CD4-positive, alpha-beta memory T cell (primary cell): ENCODE measurements around the gene PRDX3. TPM values are rescaled to one million over a fixed set of nuclear protein-coding genes. Genes with fewer than 3 reads are reported as not detected.
A peak's percentile ranks its signal among the peaks of the same experiment; 100 is the strongest.

ENCODE experiments used
- CTCF ChIA-PET: fragments of 350-600 bp; sonication (Branson Sonifier 250); formaldehyde crosslinking; loops from one replicate; lab custom pipeline; 2021; ENCODE audit warnings: inconsistent platforms; ENCODE audit not compliant: partially characterized antibody; lab: Charles Lee
- POLR2A ChIA-PET: fragments of 350-600 bp; sonication (Branson Sonifier 250); formaldehyde crosslinking; loops from one replicate; lab custom pipeline; 2021; ENCODE audit not compliant: partially characterized antibody; lab: Charles Lee
- DNase-seq, 5 donors: peaks; one replicate each; pipeline versions ENCODE4 v3.0.0 to v3.0.0-alpha.2; 2020 to 2022; ENCODE audit warnings: mixed read lengths in 1 of 5
- H3K27ac ChIP-seq: one replicate; pipeline ENCODE4 v1.7.0; 2013; ENCODE audit warnings: low read depth, low read length
- H3K27me3 ChIP-seq: 2 replicates; pipeline ENCODE4 v1.7.0; 2013; ENCODE audit warnings: mild to moderate bottlenecking, low read length, moderate library complexity; ENCODE audit not compliant: insufficient read depth
- H3K36me3 ChIP-seq: 2 replicates; pipeline ENCODE4 v1.7.0; 2013; ENCODE audit warnings: mild to moderate bottlenecking, low read length, moderate library complexity; ENCODE audit not compliant: insufficient read depth
- H3K4me1 ChIP-seq: 2 replicates; pipeline ENCODE4 v1.7.0; 2013; ENCODE audit warnings: mild to moderate bottlenecking, low read length, moderate library complexity; ENCODE audit not compliant: insufficient read depth
- H3K4me3 ChIP-seq, 2 donors: one replicate each; pipeline ENCODE4 v1.7.0; 2013; ENCODE audit warnings: low read length in 2 of 2, mild to moderate bottlenecking in 1 of 2
- H3K9me3 ChIP-seq, 2 donors: one replicate each; pipeline ENCODE4 v1.7.0; 2013; ENCODE audit warnings: low read length in 2 of 2, control low read depth in 1 of 2; ENCODE audit not compliant: control insufficient read depth in 1 of 2
- H3K27ac Mint-ChIP-seq, 7 donors: one replicate each; pipeline ENCODE4 v1.8.0; 2020 to 2021; ENCODE audit warnings: mixed read lengths in 7 of 7, mild to moderate bottlenecking in 6 of 7, inconsistent platforms in 3 of 7, moderate library complexity in 3 of 7
- H3K27me3 Mint-ChIP-seq, 2 donors: one replicate each; pipeline ENCODE4 v1.8.0; 2020 to 2021; ENCODE audit warnings: mixed read lengths in 2 of 2
- H3K36me3 Mint-ChIP-seq, 2 donors: one replicate each; pipeline ENCODE4 v1.8.0; 2020 to 2021; ENCODE audit warnings: mixed read lengths in 2 of 2, inconsistent platforms in 1 of 2, mild to moderate bottlenecking in 1 of 2
- H3K4me1 Mint-ChIP-seq, 4 donors: one replicate each; pipeline ENCODE4 v1.8.0; 2020 to 2021; ENCODE audit warnings: mixed read lengths in 4 of 4, mild to moderate bottlenecking in 1 of 4
- H3K4me3 Mint-ChIP-seq, 8 donors: one replicate each; pipeline ENCODE4 v1.8.0; 2020 to 2021; ENCODE audit warnings: mixed read lengths in 8 of 8, mild to moderate bottlenecking in 7 of 8, moderate library complexity in 6 of 8, inconsistent platforms in 3 of 8
- H3K9me3 Mint-ChIP-seq, 8 donors: one replicate each; pipeline ENCODE4 v1.8.0; 2020 to 2021; ENCODE audit warnings: mixed read lengths in 8 of 8, mild to moderate bottlenecking in 5 of 8, inconsistent platforms in 3 of 8, moderate library complexity in 1 of 8
- intact Hi-C: fragments of 100-400 bp; cut with micrococcal nuclease; formaldehyde crosslinking; loops from one replicate; pipeline ENCODE4 v1.15.1; 2023
- polyA plus RNA-seq, 2 donors: library from polyadenylated mRNA; unstranded; fragments of 300-500 nt; fragmentation: Illumina TruSeq; gene quantifications; one replicate each; pipeline ENCODE4 v1.2.3, GENCODE V29; 2021
- total RNA-seq, 2 experiments: library from RNA; stranded (reverse); gene quantifications; one replicate each; pipeline ENCODE4 v1.2.3, GENCODE V29; 2021

Gene PRDX3
- total and polyA plus RNA-seq, 4 experiments from 2014 or later = 34.3 to 127 (median 81.6) TPM

DNA sequence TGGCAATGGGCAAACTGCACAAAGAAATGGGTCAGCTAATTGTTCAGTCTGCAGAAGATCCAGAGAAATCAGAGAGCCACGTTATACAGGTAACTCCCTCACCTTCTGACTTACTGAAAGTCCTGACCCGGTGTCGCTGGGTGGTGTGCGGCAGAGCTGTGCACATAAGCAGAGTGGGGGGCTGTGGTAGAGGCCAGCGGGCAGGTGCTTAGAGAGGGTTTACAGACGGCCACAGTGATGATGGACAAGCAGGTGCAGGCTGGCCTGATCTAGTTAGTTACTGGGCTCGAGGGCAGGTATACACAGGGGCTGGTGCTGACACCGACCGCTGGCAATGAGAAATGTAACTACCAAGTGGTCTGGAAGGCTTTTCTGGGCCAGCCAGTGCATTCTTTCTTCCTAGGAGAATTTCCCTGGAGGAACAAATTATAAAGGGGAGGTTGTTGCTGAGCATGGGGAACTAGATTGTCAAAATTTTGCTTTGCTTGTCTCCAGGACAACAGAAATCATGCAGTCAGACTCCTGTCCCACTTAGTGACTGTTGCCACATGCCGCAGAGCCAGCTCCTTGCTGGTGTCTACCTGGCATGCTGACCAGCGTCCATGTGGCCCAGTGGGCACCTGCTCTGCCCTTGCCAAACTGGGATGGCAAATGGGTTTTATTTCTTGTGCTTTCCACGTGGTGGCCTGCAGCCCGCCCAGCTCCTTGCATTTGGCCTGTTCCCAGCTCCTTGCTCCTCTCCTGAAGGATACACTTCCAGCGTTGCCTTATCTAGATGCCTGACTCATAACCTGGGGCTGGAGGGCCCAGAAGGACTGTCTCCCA, 45.9 kb downstream of the PRDX3 start:
- intact Hi-C loops = loop anchor here (5.0 kb wide), 1 partner anchor 45 kb away; the partner anchor contains the start of gene PRDX3
- peaks cover 40% of the 10 kb centered on the region for H3K4me1 ChIP-seq
- H3K36me3 ChIP-seq = peaks cover 30% of the 10 kb centered on the region
- POLR2A ChIA-PET = interaction anchor here (0.6 to 3.6 kb wide), 10 partner anchors 14 to 518 kb away, joined by 3 to 23 read pairs (median 6); partner anchors contain the start of genes BAG3, DENND10, EIF3A and GRK5
- Mint-ChIP-seq H3K4me1 (peaks cover 31 to 49% (median 38%) of the 10 kb centered on the region in 4 donors), H3K27me3 (no peaks in the 10 kb centered on the region), H3K36me3 (peaks cover 41 to 56% of the 10 kb centered on the region in 2 donors), H3K9me3 (no peaks in the 10 kb centered on the region), H3K4me3 (peak overlapping the region in 4 of 8 donors; percentile 33 to 96 (median 90)), H3K27ac (peak overlapping the region; percentile 31 to 99 (median 95))
- no peak for DNase-seq
- H3K27ac ChIP-seq = peak overlapping the region; percentile 65
- no peaks in the 10 kb centered on the region for H3K27me3 ChIP-seq
- CTCF ChIA-PET = interaction anchor here (1.3 to 2.0 kb wide), 3 partner anchors 31 to 66 kb away, joined by 3 to 6 read pairs (median 4); no protein-coding TSS in a partner anchor
- H3K9me3 ChIP-seq = no peaks in the 10 kb centered on the region
- no peak overlapping the region for H3K4me3 ChIP-seq

DNA sequence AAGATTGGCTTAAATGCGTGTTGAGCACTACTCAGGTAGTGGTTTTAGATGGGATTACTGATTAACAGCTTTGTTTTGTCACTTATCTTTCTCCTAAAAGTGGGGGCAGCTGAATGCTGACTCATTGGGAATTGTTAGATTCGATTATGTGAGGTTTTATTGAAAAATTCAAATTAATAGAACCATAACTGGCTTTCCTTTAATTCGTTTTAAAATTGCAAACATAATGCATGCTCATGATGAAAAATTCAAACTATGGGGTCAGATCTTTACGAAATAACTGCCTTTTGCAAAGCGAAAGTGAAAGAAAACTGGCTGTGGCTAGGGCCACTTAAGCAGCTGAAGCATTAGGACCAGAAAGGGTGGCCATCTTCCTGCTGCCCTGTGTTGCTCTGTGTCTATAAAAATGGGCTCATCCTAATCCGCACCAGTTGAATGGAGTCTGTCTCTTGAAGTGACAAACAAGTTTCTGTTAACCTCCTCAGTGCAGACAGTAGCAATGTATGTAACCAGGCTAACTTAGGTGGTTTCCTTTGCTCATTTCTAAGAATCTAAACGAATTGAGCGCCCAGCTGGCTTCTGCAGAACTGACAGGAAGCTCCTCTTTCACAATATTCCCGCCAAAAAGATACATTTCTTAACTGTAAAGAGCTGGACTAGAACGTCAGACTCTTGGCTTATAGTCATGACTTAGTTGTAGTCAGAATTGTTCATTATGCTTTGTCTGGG, 46.9 kb downstream of the PRDX3 start:
- Mint-ChIP-seq H3K4me1 (peaks cover 31 to 49% (median 38%) of the 10 kb centered on the region in 4 donors), H3K4me3 (peak overlapping the region; percentile 87 to 96 (median 92)), H3K9me3 (no peaks in the 10 kb centered on the region), H3K36me3 (peaks cover 41 to 56% of the 10 kb centered on the region in 2 donors), H3K27me3 (no peaks in the 10 kb centered on the region), H3K27ac (peak overlapping the region; percentile 86 to 99 (median 95))
- POLR2A ChIA-PET = interaction anchor here (0.6 to 3.6 kb wide), 12 partner anchors 13 to 519 kb away, joined by 3 to 23 read pairs (median 5); partner anchors contain the start of genes BAG3, DENND10, EIF3A and GRK5
- DNase-seq = peak; percentile 42 to 57 (median 50)
- CTCF ChIA-PET = interaction anchor here (0.7 to 2.0 kb wide), 7 partner anchors 8 to 174 kb away, joined by 3 to 6 read pairs (median 3); no protein-coding TSS in a partner anchor
- H3K4me1 ChIP-seq = peaks cover 40% of the 10 kb centered on the region
- peak overlapping the region; percentile 3 to 44 for H3K4me3 ChIP-seq
- peaks cover 30% of the 10 kb centered on the region for H3K36me3 ChIP-seq
- H3K27me3 ChIP-seq = no peaks in the 10 kb centered on the region
- intact Hi-C loops = loop anchor here (1.0 to 5.0 kb wide), 3 partner anchors 29 to 50 kb away; partner anchors contain the start of gene PRDX3
- H3K9me3 ChIP-seq = no peaks in the 10 kb centered on the region
- peak overlapping the region; percentile 65 for H3K27ac ChIP-seq

DNA sequence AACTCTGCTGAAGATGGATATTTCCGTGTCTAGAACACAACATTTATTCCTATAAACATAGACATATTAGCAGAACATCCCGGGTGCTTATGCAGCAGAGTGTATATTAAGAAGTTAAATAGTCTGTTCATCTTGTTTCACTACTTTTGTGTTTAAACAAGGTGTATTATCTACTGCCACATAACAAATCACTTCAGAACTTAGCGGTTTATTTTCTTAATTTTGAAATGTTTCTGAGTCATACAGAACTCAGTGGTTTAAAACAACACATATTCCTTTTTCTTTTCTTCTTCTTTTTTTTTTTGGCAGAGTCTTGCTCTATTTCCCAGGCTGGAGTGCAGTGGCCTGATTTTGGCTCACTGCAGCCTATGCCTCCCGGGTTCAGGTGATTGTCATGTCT, 48.9 kb downstream of the PRDX3 start:
- peaks cover 50 to 58% of the 10 kb centered on the region in 2 donors for H3K36me3 Mint-ChIP-seq
- no peaks in the 10 kb centered on the region for H3K27me3 Mint-ChIP-seq
- H3K4me3 ChIP-seq = no peak overlapping the region
- H3K4me3 Mint-ChIP-seq = no peak overlapping the region
- H3K4me1 Mint-ChIP-seq = peaks cover 26 to 43% (median 32%) of the 10 kb centered on the region in 4 donors
- no peak for DNase-seq
- POLR2A ChIA-PET = interaction anchor here (0.6 to 3.3 kb wide), 3 partner anchors 39 to 137 kb away, joined by 4 to 18 read pairs (median 7); partner anchors contain the start of gene EIF3A
- no peaks in the 10 kb centered on the region for H3K9me3 ChIP-seq
- H3K9me3 Mint-ChIP-seq = no peaks in the 10 kb centered on the region
- no peaks in the 10 kb centered on the region for H3K27me3 ChIP-seq
- intact Hi-C loops = loop anchor here (2.0 to 5.0 kb wide), 2 partner anchors 27 to 48 kb away; partner anchors contain the start of gene PRDX3
- H3K27ac ChIP-seq = no peak overlapping the region
- CTCF ChIA-PET = no interaction called here
- H3K36me3 ChIP-seq = peaks cover 27% of the 10 kb centered on the region
- H3K4me1 ChIP-seq = peaks cover 36% of the 10 kb centered on the region
- H3K27ac Mint-ChIP-seq = peak overlapping the region in 5 of 7 donors; percentile 3 to 93 (median 54)

DNA sequence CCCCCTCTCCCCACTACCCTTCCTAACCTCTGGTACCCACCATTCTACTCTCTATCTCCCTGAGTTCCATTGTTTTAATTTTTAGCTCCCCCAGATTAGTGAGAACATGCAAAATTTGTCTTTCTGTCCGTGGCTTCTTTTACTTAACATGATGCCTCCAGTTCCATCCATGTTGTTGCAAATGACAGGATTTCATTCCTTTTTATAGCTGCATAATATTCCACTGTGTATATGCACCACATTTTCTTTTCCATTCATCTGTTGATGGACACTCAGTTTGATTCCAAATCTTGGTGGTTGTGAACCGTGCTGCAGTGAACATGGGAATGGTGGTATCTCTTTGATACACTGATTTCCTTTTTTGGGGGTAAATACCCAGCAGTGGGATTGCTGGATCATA, 52.7 kb downstream of the PRDX3 start:
- intact Hi-C loops = no loop called here
- Histone ChIP-seq H3K4me3 (no peak overlapping the region), H3K36me3 (peaks cover 23% of the 10 kb centered on the region), H3K27me3 (no peaks in the 10 kb centered on the region), H3K27ac (no peak overlapping the region), H3K9me3 (no peaks in the 10 kb centered on the region), H3K4me1 (peaks cover 15% of the 10 kb centered on the region)
- ChIA-PET POLR2A (no interaction called here), CTCF (interaction anchor here (0.6 kb wide), 1 partner anchor 557 kb away, joined by 3 read pairs; no protein-coding TSS in a partner anchor)
- H3K4me3 Mint-ChIP-seq = no peak overlapping the region
- H3K9me3 Mint-ChIP-seq = no peaks in the 10 kb centered on the region
- peak overlapping the region in 1 of 7 donors; percentile 22 for H3K27ac Mint-ChIP-seq
- H3K36me3 Mint-ChIP-seq = peaks cover 38 to 49% of the 10 kb centered on the region in 2 donors
- DNase-seq = no peak
- H3K4me1 Mint-ChIP-seq = peaks cover 10 to 20% (median 13%) of the 10 kb centered on the region in 4 donors
- no peaks in the 10 kb centered on the region for H3K27me3 Mint-ChIP-seq

DNA sequence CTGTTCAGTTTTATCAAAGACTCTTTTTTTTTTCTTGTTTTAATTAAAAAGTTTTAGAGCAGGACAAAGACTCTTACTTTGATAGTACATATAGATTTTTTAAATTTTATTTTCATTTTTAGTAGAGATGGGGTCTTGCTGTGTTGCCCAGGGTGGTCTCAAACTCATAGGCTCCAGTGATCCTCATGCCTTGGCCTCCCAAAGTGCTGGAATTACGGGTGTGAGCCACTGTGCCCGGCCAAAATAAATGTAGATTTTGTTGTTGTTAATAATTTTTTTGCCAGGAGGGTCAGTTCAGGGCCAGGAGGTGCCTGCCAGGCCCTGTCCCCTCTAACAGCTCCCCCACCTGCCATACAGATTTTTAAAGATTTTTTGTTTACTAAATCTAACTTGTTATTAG, 57.7 kb downstream of the PRDX3 start:
- Histone ChIP-seq H3K4me1 (no peaks in the 10 kb centered on the region), H3K9me3 (no peaks in the 10 kb centered on the region), H3K27ac (no peak overlapping the region), H3K4me3 (no peak overlapping the region), H3K27me3 (no peaks in the 10 kb centered on the region), H3K36me3 (peaks cover 15% of the 10 kb centered on the region)
- H3K9me3 Mint-ChIP-seq = no peaks in the 10 kb centered on the region
- H3K27ac Mint-ChIP-seq = no peak overlapping the region
- intact Hi-C loops = no loop called here
- ChIA-PET CTCF (no interaction called here), POLR2A (interaction anchor here (1.3 to 1.5 kb wide), 2 partner anchors 29 to 42 kb away, joined by 3 to 4 read pairs; no protein-coding TSS in a partner anchor)
- no peak for DNase-seq
- H3K36me3 Mint-ChIP-seq = peaks cover 24 to 37% of the 10 kb centered on the region in 2 donors
- H3K27me3 Mint-ChIP-seq = no peaks in the 10 kb centered on the region
- H3K4me3 Mint-ChIP-seq = no peak overlapping the region
- H3K4me1 Mint-ChIP-seq = peaks cover 0 to 4% (median under 1%) of the 10 kb centered on the region in 4 donors

DNA sequence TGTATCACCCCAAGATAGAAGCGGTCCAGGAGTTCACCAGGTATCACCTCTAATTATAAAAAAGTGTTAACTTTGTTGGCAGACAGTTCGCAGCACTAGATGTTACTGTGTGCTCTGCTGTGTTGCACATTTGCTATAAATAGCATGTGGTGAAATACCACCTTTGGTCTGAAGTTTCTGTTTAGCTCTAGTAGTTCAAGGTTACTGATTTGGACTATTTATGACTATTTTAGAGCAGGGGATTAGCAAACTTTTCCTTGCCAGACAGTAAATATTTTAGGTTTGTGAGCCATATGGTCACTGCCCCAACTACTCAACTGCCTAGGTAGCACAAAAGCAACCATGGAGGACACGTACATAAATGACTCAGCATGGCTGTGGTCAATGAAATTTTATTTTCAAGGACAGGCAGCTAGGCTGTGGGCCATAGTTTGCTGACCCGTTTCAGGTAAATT, 58.2 kb downstream of the PRDX3 start:
- POLR2A ChIA-PET = interaction anchor here (1.3 to 1.5 kb wide), 2 partner anchors 29 to 41 kb away, joined by 3 to 4 read pairs; no protein-coding TSS in a partner anchor
- no peak overlapping the region for H3K4me3 Mint-ChIP-seq

More for the DNA sequence above, 58.2 kb downstream of the PRDX3 start:
- Histone ChIP-seq H3K4me1 (no peaks in the 10 kb centered on the region), H3K4me3 (no peak overlapping the region), H3K27ac (no peak overlapping the region), H3K27me3 (no peaks in the 10 kb centered on the region), H3K9me3 (no peaks in the 10 kb centered on the region), H3K36me3 (peaks cover 15% of the 10 kb centered on the region)
- intact Hi-C loops = no loop called here
- H3K27ac Mint-ChIP-seq = peak overlapping the region in 2 of 7 donors; percentile 3 to 13
- no peaks in the 10 kb centered on the region for H3K9me3 Mint-ChIP-seq
- peaks cover 0 to 4% (median under 1%) of the 10 kb centered on the region in 4 donors for H3K4me1 Mint-ChIP-seq
- no peak for DNase-seq
- CTCF ChIA-PET = no interaction called here
- H3K36me3 Mint-ChIP-seq = peaks cover 23 to 34% of the 10 kb centered on the region in 2 donors
- no peaks in the 10 kb centered on the region for H3K27me3 Mint-ChIP-seq
